ENCODE measurements around the gene OTOG.

The OTOG gene

GRCh38 chr11:17581036-17581731 is 34.1 kb downstream of the OTOG start:
- Histone ChIP-seq H3K9me3 (ENCODE audit: insufficient read depth, low read depth, low read length) (no peaks in the 10 kb centered on the region), H3K36me3 (ENCODE audit: insufficient read depth, low read depth, low read length) (no peaks in the 10 kb centered on the region), H3K9ac (ENCODE audit: low read depth, low read length) (no peak overlapping the region), H3K27me3 (ENCODE audit: insufficient read depth, low read length) (no peaks in the 10 kb centered on the region; the same call in 1 of the 2 replicates), H3K4me1 (ENCODE audit: insufficient read depth, low read length) (peaks cover 4% of the 10 kb centered on the region; the same call in 1 of the 2 replicates), H3K4me3 (ENCODE audit: low read length) (no peak overlapping the region), H3K27ac (ENCODE audit: low read length) (no peak overlapping the region)

- Histone ChIP-seq H3K4me1 (ENCODE audit: insufficient read depth, low read length) (peaks cover 4% of the 10 kb centered on the region; the same call in 1 of the 2 replicates), H3K9ac (ENCODE audit: low read depth, low read length) (no peak overlapping the region), H3K9me3 (ENCODE audit: insufficient read depth, low read depth, low read length) (no peaks in the 10 kb centered on the region), H3K27ac (ENCODE audit: low read length) (no peak overlapping the region), H3K27me3 (ENCODE audit: insufficient read depth, low read length) (no peaks in the 10 kb centered on the region; the same call in 1 of the 2 replicates), H3K4me3 (ENCODE audit: low read length) (no peak overlapping the region), H3K36me3 (ENCODE audit: insufficient read depth, low read depth, low read length) (no peaks in the 10 kb centered on the region)
Measured at GRCh38 chr11:17581732-17582053, 34.6 kb downstream of the OTOG start.

DNA sequence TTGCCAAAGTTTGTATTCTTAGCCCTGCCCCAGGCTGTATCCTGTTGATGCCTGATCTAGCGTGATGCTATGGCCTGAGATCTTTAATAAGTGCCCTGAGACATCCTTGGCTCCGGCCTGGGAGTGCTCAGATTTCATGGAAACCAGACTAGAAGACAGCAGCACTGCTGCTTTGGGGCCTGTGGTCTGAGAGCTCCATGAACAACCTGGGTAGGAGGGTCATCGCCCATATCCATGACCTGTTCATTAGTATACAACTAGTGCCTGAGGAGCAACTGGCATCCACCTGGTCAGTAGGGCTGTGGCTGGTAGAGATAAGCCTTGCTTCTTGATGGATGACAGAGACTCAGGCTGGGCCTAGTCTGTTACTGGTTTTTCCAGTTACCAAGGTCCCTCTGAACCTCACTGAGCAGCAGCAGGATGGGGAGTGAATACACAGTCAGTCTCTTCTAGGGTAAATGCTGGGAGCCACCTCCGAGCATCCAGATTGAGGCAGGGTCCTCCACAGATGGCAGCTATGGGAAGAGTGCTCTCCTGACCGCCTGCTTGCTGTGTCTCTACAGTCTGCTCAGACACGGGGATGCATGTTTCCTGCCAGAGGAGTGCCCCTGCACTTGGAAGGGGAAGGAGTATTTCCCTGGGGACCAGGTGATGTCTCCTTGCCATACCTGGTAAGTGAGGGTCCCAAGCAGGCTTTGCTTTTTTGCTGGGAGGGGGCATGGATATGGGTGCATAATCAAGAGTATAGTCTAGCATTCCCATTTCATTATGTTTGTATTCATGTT is 39.0 kb downstream of the OTOG start:
- H3K9ac ChIP-seq (ENCODE audit: low read depth, low read length): no peak overlapping the region
- no peaks in the 10 kb centered on the region for H3K36me3 ChIP-seq (ENCODE audit: insufficient read depth, low read depth, low read length)
- H3K27ac ChIP-seq (ENCODE audit: low read length): no peak overlapping the region
- peaks cover 25% of the 10 kb centered on the region; the same call in 1 of the 2 replicates for H3K27me3 ChIP-seq (ENCODE audit: insufficient read depth, low read length)
- no peaks in the 10 kb centered on the region for H3K4me1 ChIP-seq (ENCODE audit: insufficient read depth, low read length)
- no peak overlapping the region for H3K4me3 ChIP-seq (ENCODE audit: low read length)
- no peaks in the 10 kb centered on the region for H3K9me3 ChIP-seq (ENCODE audit: insufficient read depth, low read depth, low read length)

DNA sequence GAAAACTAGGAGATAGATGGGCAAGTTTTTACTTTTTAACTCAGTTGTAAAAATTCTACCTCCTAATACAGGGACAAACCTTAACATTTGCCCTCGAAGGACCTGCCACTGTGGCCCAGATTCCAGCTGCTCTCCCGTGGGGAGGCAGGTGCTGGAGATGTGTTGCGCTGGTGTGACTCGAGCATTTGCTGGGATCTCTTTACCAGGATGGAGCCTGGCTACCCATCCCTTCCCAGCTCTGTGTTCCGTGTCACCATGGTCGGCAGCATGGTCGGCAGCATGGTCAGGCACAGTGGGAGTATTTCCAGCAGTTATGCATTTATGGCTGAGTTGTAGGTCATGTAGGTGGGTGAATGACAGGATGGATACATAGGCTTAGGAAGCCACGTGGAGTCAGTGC is 41.1 kb downstream of the OTOG start:
- Histone ChIP-seq H3K9ac (ENCODE audit: low read depth, low read length) (no peak overlapping the region), H3K4me3 (ENCODE audit: low read length) (no peak overlapping the region), H3K36me3 (ENCODE audit: insufficient read depth, low read depth, low read length) (no peaks in the 10 kb centered on the region), H3K27me3 (ENCODE audit: insufficient read depth, low read length) (peaks cover 29% of the 10 kb centered on the region; the same call in 1 of the 2 replicates), H3K4me1 (ENCODE audit: insufficient read depth, low read length) (no peaks in the 10 kb centered on the region), H3K9me3 (ENCODE audit: insufficient read depth, low read depth, low read length) (no peaks in the 10 kb centered on the region), H3K27ac (ENCODE audit: low read length) (no peak overlapping the region)

- H3K27me3 ChIP-seq (ENCODE audit: insufficient read depth, low read length): peaks cover 29% of the 10 kb centered on the region; the same call in 1 of the 2 replicates
- H3K27ac ChIP-seq (ENCODE audit: low read length): no peak overlapping the region
Measured at GRCh38 chr11:17588721-17589120, 41.7 kb downstream of the OTOG start.

DNA sequence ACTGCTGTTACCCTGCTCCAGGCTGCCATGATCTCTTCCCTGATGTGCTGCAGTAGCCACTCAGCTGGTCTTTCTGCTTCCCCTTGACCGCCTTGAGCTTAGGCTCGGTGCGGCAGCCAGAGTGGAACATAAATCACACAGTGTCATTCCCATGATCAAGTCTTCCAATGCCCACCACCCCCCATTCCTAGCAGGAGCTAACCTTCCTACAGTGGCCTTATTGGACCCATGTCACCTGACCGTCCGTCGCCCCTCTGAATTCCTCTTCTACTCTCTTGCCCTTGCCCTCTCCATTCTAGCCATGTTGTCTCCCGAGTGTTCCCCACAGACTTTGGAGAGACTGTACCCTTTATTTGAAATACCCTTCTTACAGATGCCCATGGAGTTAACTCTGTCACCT is 43.4 kb downstream of the OTOG start:
- Histone ChIP-seq H3K9me3 (ENCODE audit: insufficient read depth, low read depth, low read length) (no peaks in the 10 kb centered on the region; the same call in 1 of the 2 replicates), H3K4me1 (ENCODE audit: insufficient read depth, low read length) (no peaks in the 10 kb centered on the region), H3K36me3 (ENCODE audit: insufficient read depth, low read depth, low read length) (no peaks in the 10 kb centered on the region), H3K27me3 (ENCODE audit: insufficient read depth, low read length) (peaks cover 29% of the 10 kb centered on the region; the same call in 1 of the 2 replicates), H3K27ac (ENCODE audit: low read length) (no peak overlapping the region), H3K9ac (ENCODE audit: low read depth, low read length) (no peak overlapping the region), H3K4me3 (ENCODE audit: low read length) (no peak overlapping the region)

More at GRCh38 chr11:17588721-17589120, 41.7 kb downstream of the OTOG start:
- Histone ChIP-seq H3K36me3 (ENCODE audit: insufficient read depth, low read depth, low read length) (no peaks in the 10 kb centered on the region), H3K4me3 (ENCODE audit: low read length) (no peak overlapping the region), H3K9me3 (ENCODE audit: insufficient read depth, low read depth, low read length) (no peaks in the 10 kb centered on the region; the same call in 1 of the 2 replicates), H3K4me1 (ENCODE audit: insufficient read depth, low read length) (no peaks in the 10 kb centered on the region), H3K9ac (ENCODE audit: low read depth, low read length) (no peak overlapping the region)

- H3K4me1 ChIP-seq (ENCODE audit: insufficient read depth, low read length): no peaks in the 10 kb centered on the region
- H3K4me3 ChIP-seq (ENCODE audit: low read length): no peak overlapping the region
- H3K9me3 ChIP-seq (ENCODE audit: insufficient read depth, low read depth, low read length): no peaks in the 10 kb centered on the region; the same call in 1 of the 2 replicates
- H3K27ac ChIP-seq (ENCODE audit: low read length): no peak overlapping the region
- no peaks in the 10 kb centered on the region for H3K36me3 ChIP-seq (ENCODE audit: insufficient read depth, low read depth, low read length)
- H3K9ac ChIP-seq (ENCODE audit: low read depth, low read length): no peak overlapping the region
- H3K27me3 ChIP-seq (ENCODE audit: insufficient read depth, low read length): peaks cover 37% of the 10 kb centered on the region; the same call in 1 of the 2 replicates
Measured at GRCh38 chr11:17591293-17591692, 44.2 kb downstream of the OTOG start.

- H3K36me3 ChIP-seq (ENCODE audit: insufficient read depth, low read depth, low read length): no peaks in the 10 kb centered on the region
- no peaks in the 10 kb centered on the region for H3K4me1 ChIP-seq (ENCODE audit: insufficient read depth, low read length)
- H3K4me3 ChIP-seq (ENCODE audit: low read length): no peak overlapping the region
- H3K27ac ChIP-seq (ENCODE audit: low read length): no peak overlapping the region
- no peak overlapping the region for H3K9ac ChIP-seq (ENCODE audit: low read depth, low read length)
- H3K27me3 ChIP-seq (ENCODE audit: insufficient read depth, low read length): peaks cover 37% of the 10 kb centered on the region; the same call in 1 of the 2 replicates
- H3K9me3 ChIP-seq (ENCODE audit: insufficient read depth, low read depth, low read length): no peaks in the 10 kb centered on the region; the same call in 1 of the 2 replicates
Measured at GRCh38 chr11:17593466-17594245, 46.6 kb downstream of the OTOG start.

- no peaks in the 10 kb centered on the region; the same call in 1 of the 2 replicates for H3K9me3 ChIP-seq (ENCODE audit: insufficient read depth, low read depth, low read length)
- peaks cover 34% of the 10 kb centered on the region for H3K27me3 ChIP-seq (ENCODE audit: insufficient read depth, low read length)
- no peak overlapping the region for H3K9ac ChIP-seq (ENCODE audit: low read depth, low read length)
- H3K27ac ChIP-seq (ENCODE audit: low read length): no peak overlapping the region
- no peaks in the 10 kb centered on the region for H3K36me3 ChIP-seq (ENCODE audit: insufficient read depth, low read depth, low read length)
- no peak overlapping the region for H3K4me3 ChIP-seq (ENCODE audit: low read length)
- no peaks in the 10 kb centered on the region for H3K4me1 ChIP-seq (ENCODE audit: insufficient read depth, low read length)
Measured at GRCh38 chr11:17594686-17595192, 47.7 kb downstream of the OTOG start.

DNA sequence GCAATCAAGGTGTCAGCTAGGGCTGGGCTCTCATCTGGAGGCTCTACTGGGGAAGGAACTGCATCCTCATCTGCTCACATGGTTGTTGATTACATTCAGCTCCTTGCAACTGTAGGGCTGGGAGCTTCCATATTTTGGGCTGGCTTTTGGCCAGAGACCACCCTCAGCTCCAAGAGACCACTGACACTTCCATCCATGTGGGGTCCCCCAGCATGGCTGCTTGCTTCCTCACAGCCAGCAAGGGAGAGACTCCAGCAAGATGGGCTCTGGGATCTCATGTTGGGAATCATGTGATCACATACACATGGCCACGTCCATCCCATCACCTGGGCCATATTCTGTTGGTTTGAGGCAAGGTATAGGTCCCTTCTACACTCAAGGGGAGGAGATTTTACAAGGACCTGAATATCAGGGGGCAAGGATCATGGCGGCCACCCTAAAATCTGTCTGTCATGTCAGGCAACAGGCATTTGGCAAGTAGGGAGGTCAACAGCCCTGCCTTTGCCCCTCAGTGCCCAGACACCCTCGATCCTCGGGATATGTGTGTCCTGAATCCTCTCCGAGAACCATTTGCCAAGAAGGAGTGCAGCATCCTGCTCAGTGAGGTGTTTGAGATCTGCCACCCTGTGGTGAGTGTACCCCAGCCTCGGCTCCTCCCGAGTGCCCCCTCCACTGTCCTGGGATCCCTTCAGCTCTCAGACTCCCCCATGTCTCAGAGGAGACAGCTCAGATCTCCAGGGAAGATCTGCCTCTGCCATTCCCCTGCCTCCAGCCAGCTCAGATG is 48.7 kb downstream of the OTOG start:
- Histone ChIP-seq H3K4me1 (ENCODE audit: insufficient read depth, low read length) (peaks cover under 1% of the 10 kb centered on the region; the same call in 1 of the 2 replicates), H3K9me3 (ENCODE audit: insufficient read depth, low read depth, low read length) (no peaks in the 10 kb centered on the region; the same call in 1 of the 2 replicates), H3K36me3 (ENCODE audit: insufficient read depth, low read depth, low read length) (no peaks in the 10 kb centered on the region), H3K4me3 (ENCODE audit: low read length) (no peak overlapping the region), H3K27ac (ENCODE audit: low read length) (no peak overlapping the region), H3K9ac (ENCODE audit: low read depth, low read length) (no peak overlapping the region), H3K27me3 (ENCODE audit: insufficient read depth, low read length) (peaks cover 34% of the 10 kb centered on the region)

DNA sequence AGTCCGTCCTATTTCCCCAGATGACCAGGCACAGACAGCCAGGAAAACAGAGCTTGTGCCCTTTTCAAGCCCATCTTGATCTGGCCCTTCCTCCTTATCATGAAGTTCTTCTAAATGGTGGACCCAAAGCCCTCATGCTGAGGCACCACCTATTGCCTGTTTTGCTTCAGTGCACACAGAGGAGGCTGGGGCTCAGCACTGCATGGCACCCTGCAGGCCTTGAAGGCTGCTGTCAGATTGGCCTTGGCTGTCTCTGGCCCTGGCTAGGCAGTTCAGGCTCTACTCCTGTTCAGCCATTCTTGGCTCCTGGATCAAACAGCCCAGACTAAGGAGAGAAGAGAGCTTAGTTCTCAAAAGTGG is 49.2 kb downstream of the OTOG start:
- H3K9ac ChIP-seq (ENCODE audit: low read depth, low read length): no peak overlapping the region
- H3K27ac ChIP-seq (ENCODE audit: low read length): no peak overlapping the region
- H3K9me3 ChIP-seq (ENCODE audit: insufficient read depth, low read depth, low read length): no peaks in the 10 kb centered on the region; the same call in 1 of the 2 replicates
- H3K4me1 ChIP-seq (ENCODE audit: insufficient read depth, low read length): peaks cover 5% of the 10 kb centered on the region; the same call in 1 of the 2 replicates
- H3K4me3 ChIP-seq (ENCODE audit: low read length): no peak overlapping the region
- no peaks in the 10 kb centered on the region for H3K36me3 ChIP-seq (ENCODE audit: insufficient read depth, low read depth, low read length)
- H3K27me3 ChIP-seq (ENCODE audit: insufficient read depth, low read length): peaks cover 36% of the 10 kb centered on the region

All from iPS-20b (cell line).